Measurements from ENCODE around the gene FARSB.

- TF ChIP-seq, protein P1, sequence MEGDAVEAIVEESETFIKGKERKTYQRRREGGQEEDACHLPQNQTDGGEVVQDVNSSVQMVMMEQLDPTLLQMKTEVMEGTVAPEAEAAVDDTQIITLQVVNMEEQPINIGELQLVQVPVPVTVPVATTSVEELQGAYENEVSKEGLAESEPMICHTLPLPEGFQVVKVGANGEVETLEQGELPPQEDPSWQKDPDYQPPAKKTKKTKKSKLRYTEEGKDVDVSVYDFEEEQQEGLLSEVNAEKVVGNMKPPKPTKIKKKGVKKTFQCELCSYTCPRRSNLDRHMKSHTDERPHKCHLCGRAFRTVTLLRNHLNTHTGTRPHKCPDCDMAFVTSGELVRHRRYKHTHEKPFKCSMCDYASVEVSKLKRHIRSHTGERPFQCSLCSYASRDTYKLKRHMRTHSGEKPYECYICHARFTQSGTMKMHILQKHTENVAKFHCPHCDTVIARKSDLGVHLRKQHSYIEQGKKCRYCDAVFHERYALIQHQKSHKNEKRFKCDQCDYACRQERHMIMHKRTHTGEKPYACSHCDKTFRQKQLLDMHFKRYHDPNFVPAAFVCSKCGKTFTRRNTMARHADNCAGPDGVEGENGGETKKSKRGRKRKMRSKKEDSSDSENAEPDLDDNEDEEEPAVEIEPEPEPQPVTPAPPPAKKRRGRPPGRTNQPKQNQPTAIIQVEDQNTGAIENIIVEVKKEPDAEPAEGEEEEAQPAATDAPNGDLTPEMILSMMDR (IDR thresholded peaks at IDR 0.05), result no peak
- TF ChIP-seq POLR2AphosphoS5 (IDR thresholded peaks at IDR 0.05) (no peak), POLR2A (IDR thresholded peaks at IDR 0.05) (no peak), EP300 (IDR thresholded peaks at IDR 0.05) (no peak)
Measured at GRCh38 chr2:222611684-222612083, 44.2 kb downstream of the FARSB start.
